ENCODE measurements around the gene SLC35A3. TPM values are rescaled to one million over a fixed set of nuclear protein-coding genes. Genes with fewer than 3 reads are reported as not detected.

Gene SLC35A3
- total RNA-seq, 4 donors from 2014 or later = 27.9 to 39.6 (median 29.8) TPM

DNA sequence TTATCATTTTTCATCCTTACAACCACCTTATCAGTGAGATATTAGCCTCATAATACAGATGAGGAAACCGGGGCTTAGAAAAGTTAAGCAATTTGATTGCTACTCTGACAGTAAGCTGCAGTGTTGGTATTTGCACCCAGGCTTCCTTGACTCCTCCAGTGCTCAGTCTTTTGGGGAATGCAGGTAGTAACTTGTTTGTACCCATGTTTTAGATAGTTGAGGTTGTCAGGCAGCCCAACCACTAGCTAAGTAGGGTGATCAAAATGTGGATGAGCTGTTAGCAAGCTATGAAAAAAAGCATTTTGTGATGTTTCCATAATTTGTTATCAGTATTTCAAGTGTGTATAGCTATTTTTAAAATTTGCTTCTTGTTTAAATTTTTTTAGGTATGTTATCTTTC is 82.1 kb downstream of the SLC35A3 start:
- TF ChIP-seq CTCF (IDR thresholded peaks at IDR 0.05; ENCODE audit: low read depth) = no peak

DNA sequence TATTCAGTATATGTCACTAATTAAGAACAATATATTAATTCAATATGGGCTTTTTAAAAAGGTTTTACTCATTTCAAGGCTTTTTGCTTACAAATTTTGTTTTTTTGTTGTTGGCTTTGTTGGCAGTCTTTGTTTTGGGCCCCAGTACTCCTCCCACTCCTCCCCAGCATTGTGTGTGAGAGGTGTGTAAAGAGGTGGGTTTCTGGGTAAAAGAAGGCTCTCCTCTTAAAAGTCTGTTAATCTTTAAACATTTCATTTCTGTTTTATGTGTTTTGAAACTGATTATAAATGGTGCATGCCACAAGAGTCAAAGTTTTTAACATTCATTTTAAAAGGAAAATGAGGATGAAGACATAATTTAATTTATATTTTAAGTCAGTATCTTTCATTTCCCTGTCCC is 83.3 kb downstream of the SLC35A3 start:
- no peak for TF ChIP-seq CTCF (IDR thresholded peaks at IDR 0.05; ENCODE audit: low read depth)

- no peak for TF ChIP-seq CTCF (IDR thresholded peaks at IDR 0.05; ENCODE audit: low read depth)
Measured at GRCh38 chr1:100053727-100054126, 83.9 kb downstream of the SLC35A3 start.

GRCh38 chr1:100061681-100062080 is 91.9 kb downstream of the SLC35A3 start:
- TF ChIP-seq CTCF (IDR thresholded peaks at IDR 0.05; ENCODE audit: low read depth) = no peak

DNA sequence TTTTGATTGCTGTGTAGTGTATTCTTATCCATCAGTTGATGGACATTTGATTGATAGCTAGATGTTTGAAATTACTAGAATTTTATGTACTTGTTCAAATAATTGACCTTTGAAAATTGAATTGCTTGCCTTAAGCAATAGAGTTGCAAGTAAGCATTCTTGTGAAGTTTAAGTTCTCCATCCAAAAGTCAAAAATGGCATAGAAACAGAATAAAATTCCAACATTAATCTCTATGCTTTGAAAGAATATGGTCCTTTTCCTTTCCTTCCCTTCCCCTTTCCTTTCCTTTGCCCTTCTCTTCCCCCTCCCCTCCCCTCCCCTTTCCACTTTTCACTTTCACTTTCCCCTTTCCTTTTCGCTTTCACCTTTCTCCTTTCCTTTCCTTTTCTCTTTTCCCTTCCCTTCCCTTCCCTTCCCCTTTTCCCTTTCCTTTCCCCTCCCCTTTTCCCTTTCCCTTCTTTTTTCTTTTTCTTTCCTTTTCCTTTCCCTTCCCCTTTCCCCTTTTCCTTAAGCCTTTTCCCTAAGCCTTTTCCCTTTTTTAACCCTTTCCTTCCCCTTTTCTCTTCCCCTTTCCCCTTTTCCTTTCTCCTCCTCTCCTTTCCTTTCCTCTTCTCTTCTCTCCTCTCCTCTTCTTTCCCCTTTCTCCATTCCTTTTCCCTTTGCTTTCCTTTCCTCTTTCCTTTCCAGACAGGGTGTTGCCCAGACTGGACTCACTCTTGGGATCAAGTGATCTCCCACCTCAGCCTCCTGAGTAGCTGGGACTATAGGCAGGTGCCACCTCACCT is 95.6 kb downstream of the SLC35A3 start:
- TF ChIP-seq CTCF (IDR thresholded peaks at IDR 0.05; ENCODE audit: low read depth) = no peak

DNA sequence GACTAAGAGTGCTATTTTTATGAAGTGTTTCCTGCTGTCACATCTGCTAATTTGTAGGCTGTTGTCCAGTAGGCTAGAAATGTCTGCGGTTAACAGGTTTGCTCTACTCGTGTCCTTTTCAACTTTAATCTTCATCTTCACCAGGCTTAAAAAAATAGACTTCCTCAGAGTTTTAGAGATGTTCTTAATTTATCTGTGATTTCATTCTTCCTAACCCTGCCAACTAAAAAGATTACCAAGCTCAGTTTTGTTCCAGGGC is 96.1 kb downstream of the SLC35A3 start:
- TF ChIP-seq CTCF (IDR thresholded peaks at IDR 0.05; ENCODE audit: low read depth) = no peak

DNA sequence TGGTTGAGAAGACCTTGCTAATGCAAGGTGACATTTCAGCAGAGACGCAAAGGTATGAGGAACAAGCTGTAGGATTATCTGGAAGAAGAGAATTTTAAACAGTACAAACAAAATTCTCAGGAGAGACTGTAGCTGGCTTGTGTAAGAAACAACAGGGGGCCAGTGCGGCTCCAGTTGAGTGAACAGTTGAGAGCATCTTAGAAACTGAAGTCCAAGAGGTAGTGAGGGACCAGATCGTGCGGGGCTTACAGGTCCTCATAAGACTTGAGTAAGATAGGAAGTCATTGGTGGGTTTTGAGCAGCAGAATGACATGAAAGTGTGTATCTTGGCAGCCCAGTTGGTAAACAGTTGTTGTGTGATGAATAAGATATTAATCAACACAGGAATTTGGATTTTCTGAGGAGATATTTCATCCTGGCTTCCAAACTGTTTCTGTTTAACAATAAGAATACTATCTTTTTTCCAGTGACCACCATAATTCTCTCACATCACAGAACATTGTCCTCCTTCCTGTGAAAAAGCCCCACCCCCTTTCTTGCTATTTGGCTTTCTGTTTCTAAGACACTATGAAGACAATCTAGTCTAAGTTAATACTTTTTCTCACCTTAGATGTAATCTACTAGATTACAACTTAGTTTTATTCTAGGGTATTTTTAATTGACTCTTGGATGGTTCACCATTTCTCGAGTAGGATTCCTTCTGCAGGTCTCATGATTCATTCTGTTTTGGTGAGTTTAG is 100.6 kb downstream of the SLC35A3 start:
- no peak for TF ChIP-seq CTCF (IDR thresholded peaks at IDR 0.05; ENCODE audit: low read depth)
